Gastrocnemius medialis (tissue), 4 donors: ENCODE measurements around the gene SLC47A2. TPM values are rescaled to one million over a fixed set of nuclear protein-coding genes. Genes with fewer than 3 reads are reported as not detected.

Experiments used
- ATAC-seq, 2 donors: fragments of 150-250 bp; one replicate each; pipeline ENCODE4 v1.9.1; 2016
- DNase-seq, 2 donors: peaks; one replicate each; pipeline ENCODE4 v3.0.0-alpha.2; 2019
- H3K27ac ChIP-seq, 4 donors: fragments of 200-600 bp; sonication (generic); 1 replicate in 1 of 4; 2 replicates in 3 of 4; pipeline ENCODE4 v1.5.1; 2016 to 2018; ENCODE audit warnings: mild to moderate bottlenecking in 2 of 4, moderate library complexity in 1 of 4
- H3K27me3 ChIP-seq, 3 donors: fragments of 200-600 bp; sonication (generic) in 2 of 3; 1 replicate in 1 of 3; 2 replicates in 2 of 3; pipeline versions ENCODE4 v1.5.1 to v1.6.0; 2016 to 2019; ENCODE audit warnings: mild to moderate bottlenecking in 1 of 3, moderate library complexity in 1 of 3
- H3K36me3 ChIP-seq, 2 donors: fragments of 200-600 bp; sonication (generic) in 1 of 2; one replicate each; pipeline ENCODE4 v1.5.1; 2017 to 2018
- H3K4me1 ChIP-seq, 2 donors: fragments of 200-600 bp; sonication (generic) in 1 of 2; one replicate each; pipeline ENCODE4 v1.5.1; 2016 to 2017; ENCODE audit warnings: mild to moderate bottlenecking in 2 of 2
- H3K4me3 ChIP-seq, 4 donors: fragments of 200-600 bp; sonication (generic) in 3 of 4; 1 replicate in 1 of 4; 2 replicates in 3 of 4; pipeline ENCODE4 v1.5.1; 2016 to 2019; ENCODE audit warnings: mild to moderate bottlenecking in 2 of 4
- H3K9me3 ChIP-seq, 3 donors: fragments of 200-600 bp; sonication (generic) in 2 of 3; 1 replicate in 1 of 3; 2 replicates in 2 of 3; pipeline ENCODE4 v1.5.1; 2016 to 2019
- POLR2A ChIP-seq, 2 donors: fragments of 450-650 bp; IDR thresholded peaks; one replicate each; pipeline ENCODE4 v1.6.1; 2017; ENCODE audit warnings: antibody characterized with exemption in 2 of 2, mild to moderate bottlenecking in 2 of 2, moderate library complexity in 2 of 2
- in situ Hi-C, 4 donors: fragments of 200-750 bp; cut with MboI; loops; one replicate each; pipeline versions ENCODE4 v1.15.0 to v1.8.0; 2017; ENCODE audit warnings: low sequenced_read_pairs in 4 of 4
- intact Hi-C: fragments of 100-400 bp; cut with DNase I; formaldehyde crosslinking; loops from one replicate; pipeline ENCODE4 v1.15.1; 2023; ENCODE audit warnings: low total_unique reads
- total RNA-seq, 4 donors: library from RNA; depleted of rRNA; stranded (reverse); fragments of >200 nt; gene quantifications; one replicate each; pipeline versions ENCODE4 v1.1.0 to v1.2.3, GENCODE V29; 2016
- TF ChIP-seq, protein P1 (sequence below), 5 experiments: fragments of 450-650 bp in 3 of 5; fragments of 200-600 bp in 2 of 5; sonication (generic) in 2 of 5; IDR thresholded peaks in 4 of 5; conservative IDR thresholded peaks in 1 of 5; 1 replicate in 4 of 5; 2 replicates in 1 of 5; pipeline ENCODE4 v1.5.1; 2016 to 2019; ENCODE audit warnings: antibody characterized with exemption in 5 of 5, mild to moderate bottlenecking in 3 of 5, moderate library complexity in 3 of 5

Gene SLC47A2
- total RNA-seq, 4 donors from 2014 or later, result 0.15 to 1.0 TPM; not detected in 2

- intact Hi-C loops, result no loop called here
- ATAC-seq (no peak), DNase-seq (no peak)
- no peaks in the 10 kb centered on the region for H3K36me3 ChIP-seq
- H3K4me1 ChIP-seq, result no peaks in the 10 kb centered on the region
- H3K4me3 ChIP-seq, result no peak overlapping the region
- TF ChIP-seq, protein P1, sequence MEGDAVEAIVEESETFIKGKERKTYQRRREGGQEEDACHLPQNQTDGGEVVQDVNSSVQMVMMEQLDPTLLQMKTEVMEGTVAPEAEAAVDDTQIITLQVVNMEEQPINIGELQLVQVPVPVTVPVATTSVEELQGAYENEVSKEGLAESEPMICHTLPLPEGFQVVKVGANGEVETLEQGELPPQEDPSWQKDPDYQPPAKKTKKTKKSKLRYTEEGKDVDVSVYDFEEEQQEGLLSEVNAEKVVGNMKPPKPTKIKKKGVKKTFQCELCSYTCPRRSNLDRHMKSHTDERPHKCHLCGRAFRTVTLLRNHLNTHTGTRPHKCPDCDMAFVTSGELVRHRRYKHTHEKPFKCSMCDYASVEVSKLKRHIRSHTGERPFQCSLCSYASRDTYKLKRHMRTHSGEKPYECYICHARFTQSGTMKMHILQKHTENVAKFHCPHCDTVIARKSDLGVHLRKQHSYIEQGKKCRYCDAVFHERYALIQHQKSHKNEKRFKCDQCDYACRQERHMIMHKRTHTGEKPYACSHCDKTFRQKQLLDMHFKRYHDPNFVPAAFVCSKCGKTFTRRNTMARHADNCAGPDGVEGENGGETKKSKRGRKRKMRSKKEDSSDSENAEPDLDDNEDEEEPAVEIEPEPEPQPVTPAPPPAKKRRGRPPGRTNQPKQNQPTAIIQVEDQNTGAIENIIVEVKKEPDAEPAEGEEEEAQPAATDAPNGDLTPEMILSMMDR (IDR thresholded peaks at IDR 0.05 in 4 of 5, conservative IDR thresholded peaks at IDR 0.05 in 1 of 5), result no peak
- no peak for TF ChIP-seq POLR2A (IDR thresholded peaks at IDR 0.05)
- H3K9me3 ChIP-seq, result no peaks in the 10 kb centered on the region
- no peak overlapping the region for H3K27ac ChIP-seq
- in situ Hi-C loops, result no loop called here
- no peaks in the 10 kb centered on the region for H3K27me3 ChIP-seq
Observed at GRCh38 chr17:19708431-19709175, 7.8 kb downstream of the SLC47A2 start.

GRCh38 chr17:19707728-19708221, 8.6 kb downstream of the SLC47A2 start:
- H3K9me3 ChIP-seq, result no peaks in the 10 kb centered on the region
- TF ChIP-seq, protein P1 (IDR thresholded peaks at IDR 0.05 in 4 of 5, conservative IDR thresholded peaks at IDR 0.05 in 1 of 5), result no peak
- TF ChIP-seq POLR2A (IDR thresholded peaks at IDR 0.05), result no peak
- in situ Hi-C loops (no loop called here), intact Hi-C loops (no loop called here)
- H3K27ac ChIP-seq, result no peak overlapping the region
- no peak overlapping the region for H3K4me3 ChIP-seq
- ATAC-seq (no peak), DNase-seq (no peak)
- no peaks in the 10 kb centered on the region for H3K27me3 ChIP-seq
- no peaks in the 10 kb centered on the region for H3K4me1 ChIP-seq
- H3K36me3 ChIP-seq, result no peaks in the 10 kb centered on the region

GRCh38 chr17:19706791-19707727, 9.3 kb downstream of the SLC47A2 start:
- in situ Hi-C loops, result no loop called here
- H3K4me3 ChIP-seq, result no peak overlapping the region
- H3K9me3 ChIP-seq, result no peaks in the 10 kb centered on the region
- no peaks in the 10 kb centered on the region for H3K36me3 ChIP-seq
- H3K27me3 ChIP-seq, result no peaks in the 10 kb centered on the region
- no peaks in the 10 kb centered on the region for H3K4me1 ChIP-seq
- no peak overlapping the region for H3K27ac ChIP-seq
- no peak for DNase-seq
- intact Hi-C loops, result no loop called here
- ATAC-seq, result no peak
- TF ChIP-seq, protein P1 (IDR thresholded peaks at IDR 0.05 in 4 of 5, conservative IDR thresholded peaks at IDR 0.05 in 1 of 5), result no peak
- TF ChIP-seq POLR2A (IDR thresholded peaks at IDR 0.05), result no peak

DNA sequence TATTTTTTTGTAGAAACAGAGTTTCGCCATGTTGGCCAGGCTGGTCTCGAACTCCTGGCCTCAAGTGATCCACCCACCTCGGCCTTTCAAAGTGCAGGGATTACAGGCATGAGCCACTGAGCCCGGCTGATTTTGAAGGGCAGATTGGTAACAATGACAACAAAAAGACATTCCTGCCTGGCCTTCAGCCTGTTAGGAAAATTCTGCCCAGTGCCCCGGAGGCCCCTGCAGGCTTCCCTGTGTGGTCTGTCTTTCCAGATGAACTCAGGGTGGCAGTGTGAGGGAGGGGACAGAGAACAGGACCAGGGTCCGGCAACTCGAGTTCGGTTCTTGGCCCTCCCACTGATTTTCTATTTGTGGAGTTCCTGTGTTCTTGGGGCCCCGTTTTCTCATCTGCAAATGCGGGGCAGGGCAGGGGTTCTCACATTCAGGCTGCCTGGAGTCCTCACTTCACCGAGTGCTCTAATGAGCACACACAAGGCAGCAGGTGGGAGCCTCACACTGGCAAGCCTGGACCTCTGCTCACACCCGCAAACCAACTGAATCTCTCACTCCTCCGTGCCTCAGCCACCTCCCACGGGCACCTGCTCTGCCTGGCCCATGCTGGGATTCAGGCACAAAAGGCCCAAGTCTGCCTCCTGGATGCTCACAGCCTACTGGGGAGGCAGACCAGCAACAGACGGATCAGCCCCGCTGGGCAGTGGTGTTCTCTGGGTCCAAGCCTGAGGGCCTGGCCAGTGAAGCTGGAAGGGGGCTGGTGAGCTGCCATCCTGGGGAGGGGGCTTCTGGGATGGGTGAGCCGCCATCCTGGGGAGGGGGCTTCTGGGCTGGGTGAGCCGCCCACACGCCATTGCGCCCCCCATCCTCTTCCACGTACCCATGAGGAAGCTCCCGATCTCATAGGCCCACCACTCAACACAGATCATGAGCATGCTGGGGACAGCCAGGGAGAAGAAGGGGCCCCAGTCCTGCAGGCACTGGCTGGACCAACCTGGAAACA, 10.3 kb downstream of the SLC47A2 start:
- H3K9me3 ChIP-seq, result no peaks in the 10 kb centered on the region
- H3K4me1 ChIP-seq, result no peaks in the 10 kb centered on the region
- no peak for DNase-seq
- intact Hi-C loops (no loop called here), in situ Hi-C loops (no loop called here)
- no peaks in the 10 kb centered on the region for H3K36me3 ChIP-seq
- no peak overlapping the region for H3K27ac ChIP-seq
- TF ChIP-seq POLR2A (IDR thresholded peaks at IDR 0.05), result no peak
- TF ChIP-seq, protein P1 (IDR thresholded peaks at IDR 0.05 in 4 of 5, conservative IDR thresholded peaks at IDR 0.05 in 1 of 5), result no peak
- H3K27me3 ChIP-seq, result no peaks in the 10 kb centered on the region
- no peak overlapping the region for H3K4me3 ChIP-seq
- ATAC-seq, result no peak
